Gastrocnemius medialis (tissue), 4 donors: ENCODE data around the gene AFAP1.

Experiments used
- POLR2A ChIP-seq, 2 donors: fragments of 450-650 bp; IDR thresholded peaks; one replicate each; pipeline ENCODE4 v1.6.1; 2017; ENCODE audit warnings: antibody characterized with exemption in 2 of 2, mild to moderate bottlenecking in 2 of 2, moderate library complexity in 2 of 2
- TF ChIP-seq, protein P1 (sequence below), 5 experiments: fragments of 450-650 bp in 3 of 5; fragments of 200-600 bp in 2 of 5; sonication (generic) in 2 of 5; IDR thresholded peaks in 4 of 5; conservative IDR thresholded peaks in 1 of 5; 1 replicate in 4 of 5; 2 replicates in 1 of 5; pipeline ENCODE4 v1.5.1; 2016 to 2019; ENCODE audit warnings: antibody characterized with exemption in 5 of 5, mild to moderate bottlenecking in 3 of 5, moderate library complexity in 3 of 5

DNA sequence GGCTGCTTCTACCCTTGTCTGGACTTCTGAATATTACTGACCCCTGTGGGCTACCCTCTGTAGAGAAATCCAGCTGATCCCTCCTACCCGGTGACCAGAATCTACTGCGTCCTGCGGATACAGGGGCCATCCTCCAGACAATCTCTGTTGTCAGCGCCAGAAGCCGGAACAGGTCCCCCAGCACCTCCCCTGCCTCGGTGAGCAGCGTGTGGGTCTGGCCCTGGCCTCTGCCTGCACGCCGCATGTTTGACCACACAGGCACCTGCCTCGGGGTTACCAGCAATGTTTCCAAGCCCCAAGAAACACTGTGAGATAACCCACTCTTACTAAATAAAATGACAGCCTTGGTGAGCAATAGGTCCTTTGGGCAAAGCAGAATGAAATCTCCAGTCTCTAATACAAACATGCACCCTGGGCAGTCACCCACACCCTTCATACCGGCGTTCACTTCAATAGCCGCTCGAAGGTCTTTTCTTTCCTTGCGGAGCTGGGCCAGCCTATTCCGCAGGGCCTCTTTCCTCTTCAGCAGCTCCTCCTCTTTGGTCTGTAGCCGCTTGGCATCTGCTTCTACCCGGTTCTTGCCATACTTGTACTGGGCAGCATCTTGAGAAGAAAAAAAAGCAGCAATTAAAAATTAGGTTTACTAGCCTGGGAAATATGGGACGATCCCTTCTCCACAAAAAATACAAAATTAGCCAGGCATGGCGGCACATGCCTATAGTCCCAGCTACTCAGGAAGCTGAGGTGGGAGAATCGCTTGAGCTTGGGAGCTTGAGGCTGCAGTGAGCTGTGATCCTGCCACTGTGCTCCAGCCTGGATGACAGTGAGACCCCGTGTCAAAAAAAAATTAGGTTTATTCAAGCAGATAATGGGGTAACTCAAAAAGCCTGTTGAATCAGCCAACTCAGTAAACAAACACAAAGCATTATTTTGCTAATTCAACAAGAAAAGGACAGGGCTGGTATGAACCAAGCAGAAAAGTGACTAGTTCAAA lies 165.1 kb downstream of the AFAP1 start:
- TF ChIP-seq, protein P1, sequence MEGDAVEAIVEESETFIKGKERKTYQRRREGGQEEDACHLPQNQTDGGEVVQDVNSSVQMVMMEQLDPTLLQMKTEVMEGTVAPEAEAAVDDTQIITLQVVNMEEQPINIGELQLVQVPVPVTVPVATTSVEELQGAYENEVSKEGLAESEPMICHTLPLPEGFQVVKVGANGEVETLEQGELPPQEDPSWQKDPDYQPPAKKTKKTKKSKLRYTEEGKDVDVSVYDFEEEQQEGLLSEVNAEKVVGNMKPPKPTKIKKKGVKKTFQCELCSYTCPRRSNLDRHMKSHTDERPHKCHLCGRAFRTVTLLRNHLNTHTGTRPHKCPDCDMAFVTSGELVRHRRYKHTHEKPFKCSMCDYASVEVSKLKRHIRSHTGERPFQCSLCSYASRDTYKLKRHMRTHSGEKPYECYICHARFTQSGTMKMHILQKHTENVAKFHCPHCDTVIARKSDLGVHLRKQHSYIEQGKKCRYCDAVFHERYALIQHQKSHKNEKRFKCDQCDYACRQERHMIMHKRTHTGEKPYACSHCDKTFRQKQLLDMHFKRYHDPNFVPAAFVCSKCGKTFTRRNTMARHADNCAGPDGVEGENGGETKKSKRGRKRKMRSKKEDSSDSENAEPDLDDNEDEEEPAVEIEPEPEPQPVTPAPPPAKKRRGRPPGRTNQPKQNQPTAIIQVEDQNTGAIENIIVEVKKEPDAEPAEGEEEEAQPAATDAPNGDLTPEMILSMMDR (IDR thresholded peaks at IDR 0.05 in 4 of 5, conservative IDR thresholded peaks at IDR 0.05 in 1 of 5) = no peak
- no peak for TF ChIP-seq POLR2A (IDR thresholded peaks at IDR 0.05)
